WTC11 (cell line): Measurements from ENCODE around the gene GSK3B.

Source experiments
- CTCF ChIP-seq: fragments of 200-600 bp; IDR thresholded peaks from 2 replicates; pipeline ENCODE4 v1.8.0; 2022; ENCODE audit warnings: antibody characterized with exemption
- FOXP4 ChIP-seq: sonication (generic); formaldehyde crosslinking; IDR thresholded peaks from 2 replicates; pipeline ENCODE4 v1.8.0; 2022; ENCODE audit warnings: mild to moderate bottlenecking, missing genetic modification reagents
- HMGXB4 ChIP-seq: sonication (generic); formaldehyde crosslinking; IDR thresholded peaks from 2 replicates; pipeline ENCODE4 v1.8.1; 2023; ENCODE audit warnings: mild to moderate bottlenecking, moderate library complexity, missing genetic modification reagents
- JUN ChIP-seq: sonication (generic); formaldehyde crosslinking; IDR thresholded peaks from 2 replicates; pipeline ENCODE4 v1.8.0; 2023; ENCODE audit warnings: mild to moderate bottlenecking, missing genetic modification reagents
- USF1 ChIP-seq: sonication (generic); formaldehyde crosslinking; IDR thresholded peaks from 2 replicates; pipeline ENCODE4 v1.8.0; 2022; ENCODE audit warnings: mild to moderate bottlenecking, missing genetic modification reagents
- ZNF232 ChIP-seq: sonication (generic); formaldehyde crosslinking; IDR thresholded peaks from 2 replicates; pipeline ENCODE4 v1.8.0; 2022; ENCODE audit warnings: mild to moderate bottlenecking, missing genetic modification reagents

- TF ChIP-seq HMGXB4 (CRISPR knock-in tag) = no peak
- no peak for TF ChIP-seq JUN (CRISPR knock-in tag)
- no peak for TF ChIP-seq CTCF
- no peak for TF ChIP-seq FOXP4 (CRISPR knock-in tag)
- TF ChIP-seq ZNF232 = no peak
- no peak for TF ChIP-seq USF1 (CRISPR knock-in tag)
Observed at GRCh38 chr3:119937229-119937628, 157.0 kb downstream of the GSK3B start.
